HG02884 (cell line): ENCODE data around the gene EVI5.
"Not testable (repeated sequence)": the region's sequence is repeated elsewhere in the genome, so short reads cannot be mapped to it uniquely, and the experiment has no call there.

Source experiments
- ATAC-seq: cut with Tn5 transposase; IDR thresholded peaks from one replicate; pipeline ENCODE4 v1.9.1; 2021; ENCODE audit warnings: mild to moderate bottlenecking, moderate library complexity; ENCODE audit not compliant: unreplicated experiment

Gene EVI5

GRCh38 chr1:92527670-92528069 lies 257.2 kb downstream of the EVI5 start:
- ATAC-seq = no peak

- not testable (repeated sequence) for ATAC-seq
Observed at GRCh38 chr1:92524944-92525590, 259.8 kb downstream of the EVI5 start.

- no peak for ATAC-seq
Observed at GRCh38 chr1:92519043-92519442, 265.9 kb downstream of the EVI5 start.

GRCh38 chr1:92516574-92516973 lies 268.3 kb downstream of the EVI5 start:
- ATAC-seq = no peak

GRCh38 chr1:92515796-92516201 lies 269.1 kb downstream of the EVI5 start:
- ATAC-seq = no peak

- no peak for ATAC-seq
Observed at GRCh38 chr1:92511541-92511940, 273.4 kb downstream of the EVI5 start.

- no peak for ATAC-seq
Observed at GRCh38 chr1:92509619-92510018, 275.3 kb downstream of the EVI5 start.

- ATAC-seq = no peak
Observed at GRCh38 chr1:92505015-92505692, 279.8 kb downstream of the EVI5 start.

GRCh38 chr1:92504291-92505014 lies 280.5 kb downstream of the EVI5 start:
- ATAC-seq = no peak

GRCh38 chr1:92503926-92504285 lies 281.0 kb downstream of the EVI5 start:
- ATAC-seq = no peak

- ATAC-seq = peak; percentile 53
Observed at GRCh38 chr1:92503043-92503925, 281.6 kb downstream of the EVI5 start.

- no peak for ATAC-seq
Observed at GRCh38 chr1:92502247-92502646, 282.7 kb downstream of the EVI5 start.

GRCh38 chr1:92500552-92500951 lies 284.4 kb downstream of the EVI5 start:
- no peak for ATAC-seq

- ATAC-seq = no peak
Observed at GRCh38 chr1:92495392-92496063, 289.4 kb downstream of the EVI5 start.

GRCh38 chr1:92494485-92495141 lies 290.3 kb downstream of the EVI5 start:
- no peak for ATAC-seq

- ATAC-seq = no peak
Observed at GRCh38 chr1:92493139-92493538, 291.8 kb downstream of the EVI5 start.

- no peak for ATAC-seq
Observed at GRCh38 chr1:92488832-92489231, 296.1 kb downstream of the EVI5 start.

- ATAC-seq = no peak
Observed at GRCh38 chr1:92488416-92488815, 296.5 kb downstream of the EVI5 start.

- no peak for ATAC-seq
Observed at GRCh38 chr1:92487078-92487605, 297.8 kb downstream of the EVI5 start.
